Thymus (tissue), 11 donors: ENCODE results near the gene KNDC1. TPM values are rescaled to one million over a fixed set of nuclear protein-coding genes. Genes with fewer than 3 reads are reported as not detected.

Experiments used
- DNase-seq, 9 donors: peaks; one replicate each; pipeline ENCODE4 v3.0.0-alpha.2; 2013; ENCODE audit warnings: low spot score in 9 of 9, low read depth in 6 of 9, missing footprints in 1 of 9
- H3K27ac ChIP-seq, 2 donors: one replicate each; pipeline ENCODE4 v1.5.1; 2013; ENCODE audit warnings: control low read depth in 1 of 2, low read depth in 1 of 2, low read length in 1 of 2, mild to moderate bottlenecking in 1 of 2, moderate library complexity in 1 of 2
- H3K27me3 ChIP-seq, 2 donors: one replicate each; pipeline ENCODE4 v1.5.1; 2013; ENCODE audit warnings: low read length in 1 of 2; ENCODE audit not compliant: control insufficient read depth in 2 of 2, insufficient read depth in 1 of 2
- H3K36me3 ChIP-seq, 2 donors: one replicate each; pipeline ENCODE4 v1.5.1; 2013; ENCODE audit warnings: low read length in 1 of 2, mild to moderate bottlenecking in 1 of 2, moderate library complexity in 1 of 2; ENCODE audit not compliant: control insufficient read depth in 2 of 2, insufficient read depth in 2 of 2
- H3K4me1 ChIP-seq, 2 donors: one replicate each; pipeline ENCODE4 v1.5.1; 2013; ENCODE audit warnings: low read length in 2 of 2; ENCODE audit not compliant: control insufficient read depth in 2 of 2, insufficient read depth in 2 of 2
- H3K4me3 ChIP-seq, 2 donors: one replicate each; pipeline ENCODE4 v1.5.1; 2013; ENCODE audit warnings: low read length in 2 of 2, control low read depth in 1 of 2, mild to moderate bottlenecking in 1 of 2
- H3K9me3 ChIP-seq, 2 donors: one replicate each; pipeline ENCODE4 v1.5.1; 2013; ENCODE audit warnings: low read length in 1 of 2, mild to moderate bottlenecking in 1 of 2; ENCODE audit not compliant: control insufficient read depth in 2 of 2, insufficient read depth in 1 of 2
- WGBS: extraction: QIAGEN DNeasy Blood & Tissue Kit; methylation state at CpG from one replicate; pipeline ENCODE4 v1.1.7; 2013; 5-methylcytosine and 5-hydroxymethylcytosine counted together
- polyA plus RNA-seq: library from polyadenylated mRNA; stranded (reverse); fragments of 200-250 nt; gene quantifications from one replicate; pipeline ENCODE4 v1.2.3, GENCODE V29; 2013
- total RNA-seq: library from RNA; stranded (reverse); fragments of 120-200 nt; gene quantifications from one replicate; pipeline ENCODE4 v1.2.4, GENCODE V29; 2013
- donor health status: healthy.

Gene KNDC1
- total and polyA plus RNA-seq, 2 donors = 0.02 to 0.19 TPM

DNA sequence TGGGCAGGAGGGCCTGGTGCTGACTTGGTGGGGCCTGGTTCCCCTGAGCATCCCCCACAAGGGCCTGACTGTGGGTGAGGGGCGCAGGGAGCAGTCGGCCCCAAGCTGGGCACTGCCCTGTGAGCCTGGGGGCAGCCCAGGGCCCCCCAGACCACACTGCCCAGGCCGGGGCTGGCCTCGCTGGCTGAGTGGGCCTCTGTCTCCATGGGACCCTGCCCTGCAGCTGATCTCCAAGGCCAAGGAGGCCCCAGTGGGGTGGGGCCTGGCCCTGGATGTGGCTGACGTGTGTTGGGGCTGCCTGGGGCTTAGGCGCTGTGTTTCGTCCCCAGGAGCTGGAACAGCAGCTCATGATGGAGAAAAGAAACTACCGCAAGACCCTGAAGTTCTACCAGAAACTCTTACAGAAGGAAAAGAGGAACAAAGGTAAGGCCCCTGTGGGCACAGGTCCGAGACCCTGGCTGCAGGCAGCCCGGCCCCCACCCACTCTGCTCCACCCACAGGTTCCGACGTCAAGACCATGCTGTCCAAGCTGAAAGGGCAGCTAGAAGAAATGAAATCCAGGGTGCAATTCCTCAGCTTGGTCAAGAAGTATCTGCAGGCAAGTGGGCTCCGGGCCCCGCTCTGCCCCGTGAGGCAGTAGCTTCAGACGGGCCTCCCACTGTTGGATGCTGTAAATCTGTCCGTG lies 46.5 kb downstream of the KNDC1 start:
- 94% methylated on average over 17 of the region's 17 CpGs for WGBS
- Histone ChIP-seq H3K9me3 (no peaks in the 10 kb centered on the region), H3K4me3 (no peak overlapping the region), H3K27me3 (no peaks in the 10 kb centered on the region), H3K36me3 (no peaks in the 10 kb centered on the region), H3K4me1 (no peaks in the 10 kb centered on the region), H3K27ac (no peak overlapping the region)
- DNase-seq = no peak

DNA sequence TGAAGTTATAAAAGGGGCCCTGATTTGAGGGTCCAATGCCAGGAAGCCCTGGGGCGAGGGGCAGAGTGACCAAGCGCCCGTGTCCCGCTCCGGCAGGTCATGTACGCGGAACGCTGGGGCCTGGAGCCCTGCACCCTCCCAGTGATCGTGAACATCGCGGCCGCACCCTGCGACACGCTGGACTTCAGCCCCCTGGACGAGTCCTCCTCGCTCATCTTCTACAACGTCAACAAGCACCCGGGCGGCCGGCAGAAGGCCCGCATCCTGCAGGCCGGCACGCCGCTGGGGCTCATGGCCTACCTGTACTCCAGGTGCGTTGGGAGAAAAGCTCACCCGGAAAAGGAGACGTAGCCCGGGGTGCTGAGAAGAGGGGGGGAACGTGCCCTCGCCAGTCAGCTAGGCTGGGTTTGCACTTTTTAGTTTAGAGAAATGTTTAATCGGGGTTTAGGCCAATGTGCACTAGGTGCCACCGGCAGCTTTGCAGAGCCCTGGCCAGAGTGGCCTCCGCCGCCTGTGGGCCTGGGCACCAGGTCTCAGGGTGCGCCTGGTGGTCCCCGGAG lies 47.1 kb downstream of the KNDC1 start:
- no peaks in the 10 kb centered on the region for H3K4me1 ChIP-seq
- H3K27ac ChIP-seq = no peak overlapping the region
- DNase-seq = no peak
- H3K27me3 ChIP-seq = no peaks in the 10 kb centered on the region
- no peak overlapping the region for H3K4me3 ChIP-seq
- no peaks in the 10 kb centered on the region for H3K9me3 ChIP-seq
- WGBS = 96% methylated on average over 36 of the region's 36 CpGs
- H3K36me3 ChIP-seq = no peaks in the 10 kb centered on the region

DNA sequence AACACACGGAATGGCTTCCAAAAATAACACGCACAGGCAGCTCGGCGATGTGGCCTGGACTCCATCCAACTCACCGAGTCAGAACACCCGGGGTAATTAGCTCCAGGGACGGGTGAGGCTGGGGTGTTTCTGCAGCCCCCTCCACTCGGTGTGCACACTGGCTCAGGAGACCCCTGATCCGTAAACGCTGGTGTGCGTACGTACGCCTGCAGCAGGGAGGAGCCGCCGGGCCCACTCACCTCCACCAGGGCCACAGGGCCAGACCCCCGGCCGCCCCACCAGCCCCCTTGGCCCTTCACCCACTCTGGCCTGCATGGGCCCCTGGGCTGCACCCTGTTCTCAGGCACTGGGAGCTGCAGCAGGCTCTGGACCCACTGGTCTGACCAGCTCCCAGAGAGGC lies 47.6 kb downstream of the KNDC1 start:
- H3K4me3 ChIP-seq = no peak overlapping the region
- no peak for DNase-seq
- H3K9me3 ChIP-seq = no peaks in the 10 kb centered on the region
- H3K27me3 ChIP-seq = no peaks in the 10 kb centered on the region
- 93% methylated on average over 17 of the region's 17 CpGs for WGBS
- H3K4me1 ChIP-seq = no peaks in the 10 kb centered on the region
- no peak overlapping the region for H3K27ac ChIP-seq
- no peaks in the 10 kb centered on the region for H3K36me3 ChIP-seq

- H3K9me3 ChIP-seq = no peaks in the 10 kb centered on the region
- no peaks in the 10 kb centered on the region for H3K27me3 ChIP-seq
- no peak overlapping the region for H3K27ac ChIP-seq
- no peaks in the 10 kb centered on the region for H3K4me1 ChIP-seq
- DNase-seq = no peak
- no peaks in the 10 kb centered on the region for H3K36me3 ChIP-seq
- 94% methylated on average over 18 of the region's 18 CpGs for WGBS
- no peak overlapping the region for H3K4me3 ChIP-seq
Measured at GRCh38 chr10:133208466-133208865, 48.4 kb downstream of the KNDC1 start.

DNA sequence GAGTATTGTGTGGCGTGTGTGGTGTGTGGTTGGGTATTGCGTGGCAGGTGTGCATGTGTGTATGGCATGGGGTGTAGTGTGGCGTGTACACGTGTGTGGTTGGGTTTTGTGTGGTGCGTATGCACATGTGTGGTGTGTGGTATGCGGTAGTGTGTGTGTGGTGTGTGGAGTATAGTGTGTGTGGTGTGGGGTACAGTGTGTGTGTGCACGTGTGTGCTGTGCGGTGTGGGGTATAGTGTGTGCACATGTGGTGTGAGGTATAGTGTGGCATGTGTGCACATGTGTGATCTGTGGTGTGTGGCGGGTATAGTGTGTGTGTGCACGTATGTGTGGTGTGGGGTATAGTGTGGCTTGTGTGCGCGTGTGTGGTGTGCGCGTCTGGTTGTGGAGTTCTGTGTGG lies 49.1 kb downstream of the KNDC1 start:
- H3K4me1 ChIP-seq = no peaks in the 10 kb centered on the region
- H3K9me3 ChIP-seq = no peaks in the 10 kb centered on the region
- no peak overlapping the region for H3K4me3 ChIP-seq
- WGBS = 98% methylated on average over 14 of the region's 14 CpGs
- H3K27me3 ChIP-seq = no peaks in the 10 kb centered on the region
- H3K36me3 ChIP-seq = no peaks in the 10 kb centered on the region
- H3K27ac ChIP-seq = no peak overlapping the region
- no peak for DNase-seq

DNA sequence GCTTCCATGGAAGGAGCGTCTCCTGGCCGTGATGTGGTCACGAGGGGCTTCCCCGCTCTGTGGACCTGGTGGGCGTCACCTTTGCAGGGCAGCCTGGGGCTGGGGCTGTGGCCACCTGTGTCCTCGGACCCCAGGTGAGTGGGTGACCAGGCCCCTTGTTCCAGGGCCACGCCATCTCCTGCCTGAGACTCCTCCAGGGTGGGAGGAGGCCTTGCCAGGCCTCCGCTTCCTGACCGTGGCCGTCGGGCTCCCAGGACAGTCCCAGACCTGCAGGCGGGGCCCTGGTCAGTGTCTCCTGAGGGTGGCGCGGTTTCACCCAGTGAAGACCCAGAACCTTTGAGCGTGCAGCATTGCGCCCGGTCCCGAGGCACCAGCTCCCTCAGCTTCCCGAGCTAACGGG lies 49.6 kb downstream of the KNDC1 start:
- H3K4me3 ChIP-seq = no peak overlapping the region
- no peaks in the 10 kb centered on the region for H3K4me1 ChIP-seq
- no peaks in the 10 kb centered on the region for H3K27me3 ChIP-seq
- no peak overlapping the region for H3K27ac ChIP-seq
- 92% methylated on average over 20 of the region's 20 CpGs for WGBS
- DNase-seq = no peak
- no peaks in the 10 kb centered on the region for H3K36me3 ChIP-seq
- H3K9me3 ChIP-seq = no peaks in the 10 kb centered on the region

- Histone ChIP-seq H3K4me3 (no peak overlapping the region), H3K9me3 (no peaks in the 10 kb centered on the region), H3K4me1 (no peaks in the 10 kb centered on the region), H3K27me3 (no peaks in the 10 kb centered on the region), H3K27ac (no peak overlapping the region), H3K36me3 (no peaks in the 10 kb centered on the region)
- no peak for DNase-seq
- 53% methylated on average over 27 of the region's 27 CpGs for WGBS
Measured at GRCh38 chr10:133210398-133211140, 50.5 kb downstream of the KNDC1 start.

GRCh38 chr10:133211141-133211830 lies 51.3 kb downstream of the KNDC1 start:
- H3K27ac ChIP-seq = no peak overlapping the region
- H3K4me1 ChIP-seq = no peaks in the 10 kb centered on the region
- no peaks in the 10 kb centered on the region for H3K27me3 ChIP-seq
- H3K4me3 ChIP-seq = no peak overlapping the region
- DNase-seq = no peak
- WGBS = 90% methylated on average over 25 of the region's 25 CpGs
- no peaks in the 10 kb centered on the region for H3K9me3 ChIP-seq
- no peaks in the 10 kb centered on the region for H3K36me3 ChIP-seq
